ENCODE measurements around the gene POGLUT3. TPM values are rescaled to one million over a fixed set of nuclear protein-coding genes. Genes with fewer than 3 reads are reported as not detected.
A peak's percentile ranks its signal among the peaks of the same experiment; 100 is the strongest.

POGLUT3 gene
- total RNA-seq, 1 experiment from 2014 or later, result 13.1 TPM

- Histone ChIP-seq H2BK15ac (ENCODE audit: low read depth, low read length) (no peak overlapping the region), H3K4ac (ENCODE audit: low read depth, low read length) (no peak overlapping the region), H2BK12ac (ENCODE audit: insufficient read length, low read depth, low read length) (no peak overlapping the region), H3K79me1 (ENCODE audit: insufficient read depth, low read depth, low read length, poor library complexity, severe bottlenecking) (no peaks in the 10 kb centered on the region), H3T11ph (ENCODE audit: low read length) (no peak overlapping the region), H2BK20ac (ENCODE audit: low read depth, low read length, poor library complexity, severe bottlenecking) (no peak overlapping the region), H4K8ac (replicated peaks; ENCODE audit: insufficient read length, low read depth, low read length) (no peak overlapping the region), H3K23ac (ENCODE audit: insufficient read length, low read depth, low read length) (no peak overlapping the region), H4K91ac (ENCODE audit: insufficient read length, low read depth, low read length) (no peak overlapping the region), H3K9me3 (ENCODE audit: control insufficient read depth, low read depth, low read length) (no peaks in the 10 kb centered on the region), H3K56ac (ENCODE audit: insufficient read length, low read depth, low read length) (no peak overlapping the region), H3K4me1 (ENCODE audit: insufficient read depth, low read length) (0 out of 2 replicates have a peak, but pooled peaks cover 6% of the 10 kb centered on the region), H3K14ac (ENCODE audit: insufficient read depth, low read length) (no peak overlapping the region), H3K23me2 (ENCODE audit: insufficient read length, low read depth, low read length, poor library complexity, severe bottlenecking) (no peaks in the 10 kb centered on the region), H3K4me2 (ENCODE audit: insufficient read depth, insufficient read length, low read length) (no peak overlapping the region), H4K5ac (ENCODE audit: insufficient read length, low read depth, low read length) (no peak overlapping the region), H3K9ac (ENCODE audit: extremely low read depth, insufficient read length, low read length) (no peak overlapping the region), H2BK5ac (ENCODE audit: insufficient read length, low read length) (no peak overlapping the region), H2AFZ (ENCODE audit: low read length) (no peak overlapping the region), H2AK5ac (ENCODE audit: insufficient read length, low read length) (no peak overlapping the region), H3K18ac (ENCODE audit: insufficient read length, low read depth, low read length) (no peak overlapping the region), H3K79me2 (ENCODE audit: insufficient read depth, low read length) (no peaks in the 10 kb centered on the region), H3K27me3 (ENCODE audit: insufficient read depth, low read length) (no peaks in the 10 kb centered on the region), H2BK120ac (ENCODE audit: low read depth, low read length, poor library complexity, severe bottlenecking) (no peak overlapping the region), H3K27ac (ENCODE audit: insufficient read length, low read depth, low read length) (no peak overlapping the region), H4K20me1 (ENCODE audit: control insufficient read depth, insufficient read depth, insufficient read length) (no peaks in the 10 kb centered on the region)
- no peak for TF ChIP-seq CTCF (conservative IDR thresholded peaks at IDR 0.05)
- WGBS (ENCODE audit: extremely low coverage, insufficient read length, low lambda C conversion rate), result no CpG with 5 or more reads among the region's 4 CpGs
- Mint-ChIP-seq H3K36me3 (ENCODE audit: insufficient read depth in 1 of 3, low read depth in 3 of 3) (no peaks in the 10 kb centered on the region), H3K4me3 (no peak overlapping the region), H3K4me1 (peaks cover 14 to 16% of the 10 kb centered on the region in 2 experiments), H3K9me3 (no peaks in the 10 kb centered on the region), H3K27me3 (ENCODE audit: low read depth) (no peaks in the 10 kb centered on the region), H3K27ac (peak overlapping the region in 2 of 3 experiments; percentile 3 to 11; a peak in 2 of 7 replicates)
- DNase-seq, result no peak
Observed at GRCh38 chr11:108538502-108538901, 40.3 kb upstream of the POGLUT3 start.

All from H9 (cell line).